ENCODE data around the gene NR3C2. TPM values are rescaled to one million over a fixed set of nuclear protein-coding genes. Genes with fewer than 3 reads are reported as not detected.

NR3C2 gene
- total and polyA plus RNA-seq, 2 of the 4 experiments (the other 2 are of a cell fraction), result 1.1 to 2.3 TPM

DNA sequence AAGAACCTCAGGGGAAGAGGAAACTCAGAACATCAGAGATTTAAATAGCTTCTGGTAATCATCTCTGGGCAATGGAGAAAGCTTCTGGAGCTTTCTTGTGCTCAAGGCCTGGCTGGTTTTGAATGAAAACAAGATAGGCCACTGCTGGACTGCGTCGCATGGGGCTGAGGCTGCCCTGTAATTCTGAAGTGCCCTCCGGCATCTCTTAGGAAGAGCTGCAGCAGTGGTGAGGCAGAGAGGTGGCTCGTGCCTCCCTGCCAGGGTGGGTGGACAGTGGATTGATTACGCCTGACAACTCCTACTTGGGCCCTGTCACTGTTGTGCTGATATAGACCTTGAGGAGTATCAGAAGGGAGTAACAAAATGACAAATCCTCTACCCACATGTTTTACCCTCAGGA lies 279.7 kb downstream of the NR3C2 start:
- no peaks in the 10 kb centered on the region for H3K9me1 ChIP-seq (ENCODE audit: insufficient read depth, low read length)
- ChIA-PET CTCF (no interaction called here), POLR2A (ENCODE audit: unreplicated experiment) (no interaction called here)
- TF ChIP-seq, protein P1, sequence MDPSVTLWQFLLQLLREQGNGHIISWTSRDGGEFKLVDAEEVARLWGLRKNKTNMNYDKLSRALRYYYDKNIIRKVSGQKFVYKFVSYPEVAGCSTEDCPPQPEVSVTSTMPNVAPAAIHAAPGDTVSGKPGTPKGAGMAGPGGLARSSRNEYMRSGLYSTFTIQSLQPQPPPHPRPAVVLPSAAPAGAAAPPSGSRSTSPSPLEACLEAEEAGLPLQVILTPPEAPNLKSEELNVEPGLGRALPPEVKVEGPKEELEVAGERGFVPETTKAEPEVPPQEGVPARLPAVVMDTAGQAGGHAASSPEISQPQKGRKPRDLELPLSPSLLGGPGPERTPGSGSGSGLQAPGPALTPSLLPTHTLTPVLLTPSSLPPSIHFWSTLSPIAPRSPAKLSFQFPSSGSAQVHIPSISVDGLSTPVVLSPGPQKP (IDR thresholded peaks at IDR 0.05; ENCODE audit: borderline replicate concordance, low read depth, low read length), result no peak
- TF ChIP-seq RFX5 (IDR thresholded peaks at IDR 0.05; ENCODE audit: low read depth, low read length) (no peak), FOS (IDR thresholded peaks at IDR 0.05; ENCODE audit: low read depth, low read length) (no peak), USF2 (IDR thresholded peaks at IDR 0.05; ENCODE audit: low read depth, low read length) (no peak), SMC3 (IDR thresholded peaks at IDR 0.05; ENCODE audit: low read depth, low read length) (no peak), RCOR1 (IDR thresholded peaks at IDR 0.05; ENCODE audit: insufficient replicate concordance, low read length) (no peak), CHD1 (IDR thresholded peaks at IDR 0.05; ENCODE audit: low read depth, low read length) (no peak)
- no peak overlapping the region for H3K9ac ChIP-seq (ENCODE audit: low read depth, low read length)
- in situ Hi-C loops (cut with MboI; ENCODE audit: low sequenced_read_pairs) (no loop called here), intact Hi-C loops (cut with micrococcal nuclease) (no loop called here), dilution Hi-C loops (cut with HindIII; ENCODE audit: low sequenced_read_pairs, unreplicated experiment) (no loop called here)
- no peak overlapping the region for H2AK5ac ChIP-seq (ENCODE audit: low read depth, low read length)
- peak overlapping the region; percentile 26 for H2AK9ac ChIP-seq (replicated peaks; ENCODE audit: low read depth, low read length, poor library complexity)
- no peak overlapping the region for H4K5ac ChIP-seq (ENCODE audit: low read depth, low read length)
- H3K18ac ChIP-seq (ENCODE audit: low read depth, low read length), result no peak overlapping the region
- H3K36me3 ChIP-seq (ENCODE audit: control insufficient read depth, insufficient read depth, low read length), result no peaks in the 10 kb centered on the region
- no peaks in the 10 kb centered on the region for H4K20me1 ChIP-seq (ENCODE audit: insufficient read depth, low read length)
- no peak overlapping the region for H3K14ac ChIP-seq (replicated peaks; ENCODE audit: low read depth, low read length)
- H3K23ac ChIP-seq (ENCODE audit: low read depth, low read length), result no peak overlapping the region
- H2BK15ac ChIP-seq (ENCODE audit: low read depth, low read length), result no peak overlapping the region
- no peaks in the 10 kb centered on the region for H3K27me3 ChIP-seq (ENCODE audit: control insufficient read depth, insufficient read depth, low read length)
- no peak overlapping the region for H3K4me2 ChIP-seq (ENCODE audit: low read depth, low read length)
- no peak overlapping the region for H2AFZ ChIP-seq (replicated peaks; ENCODE audit: low read length, poor library complexity)
- ATAC-seq (ENCODE audit: low read depth) (no peak; the same call in 1 of the 2 replicates), DNase-seq (no peak)
- H2BK120ac ChIP-seq (ENCODE audit: low read depth, low read length), result no peak overlapping the region
- no TSS peak for BruUV-seq (replicated peaks)
- no peaks in the 10 kb centered on the region for H3K4me1 ChIP-seq (ENCODE audit: control insufficient read depth, insufficient read depth, low read length)
- no peak overlapping the region for H4K91ac ChIP-seq (ENCODE audit: insufficient read depth, low read depth, low read length)
- H3K56ac ChIP-seq (ENCODE audit: extremely low read depth, insufficient read depth, low read length), result no peak overlapping the region
- no peak overlapping the region for H2BK5ac ChIP-seq (ENCODE audit: low read depth, low read length, poor library complexity, severe bottlenecking)
- H3K79me1 ChIP-seq (ENCODE audit: low read depth in 1 of 2, low read length in 2 of 2), result no peaks in the 10 kb centered on the region
- H3K27ac ChIP-seq (ENCODE audit: insufficient read depth, low read length), result no peak overlapping the region
- H3K9me3 ChIP-seq (ENCODE audit: control insufficient read depth, insufficient read depth, low read length), result no peaks in the 10 kb centered on the region
- no peak overlapping the region for H3K4me3 ChIP-seq (ENCODE audit: insufficient read depth, low read depth, low read length)
- 43% methylated on average over 2 of the region's 5 CpGs; no CpG with 5 or more reads in 1 of the 2 experiments for WGBS, 2 experiments (ENCODE audit: extremely low coverage in 2 of 2, insufficient read length in 1 of 2)
- no peak overlapping the region for H2BK20ac ChIP-seq (ENCODE audit: low read depth, low read length)
- no peak overlapping the region for H3K4ac ChIP-seq (ENCODE audit: low read depth, low read length)
- no peak overlapping the region for H4K8ac ChIP-seq (ENCODE audit: low read depth in 2 of 2, low read length in 2 of 2)

All from IMR-90 (cell line).